Measurements from ENCODE around the gene ABCA7. TPM values are rescaled to one million over a fixed set of nuclear protein-coding genes. Genes with fewer than 3 reads are reported as not detected.
A peak's percentile ranks its signal among the peaks of the same experiment; 100 is the strongest.

ABCA7 gene
- total and polyA plus RNA-seq, 3 experiments from 2014 or later, result 14.1 to 39.5 (median 33.8) TPM

- peaks cover 0 to 42% (median 0%) of the 10 kb centered on the region in 3 donors for H3K36me3 Mint-ChIP-seq
- ChIA-PET CTCF (interaction anchor here (0.8 kb wide), 1 partner anchor 48 kb away, joined by 3 read pairs; no protein-coding TSS in a partner anchor), POLR2A (interaction anchor here (0.8 to 1.5 kb wide), 2 partner anchors 13 to 107 kb away, joined by 3 to 5 read pairs; no protein-coding TSS in a partner anchor)
- H3K27ac Mint-ChIP-seq, result peak overlapping the region in 7 of 8 donors; percentile 29 to 87 (median 61)
- Histone ChIP-seq H3K36me3 (ENCODE audit: insufficient read depth, low read length) (peaks cover 5% of the 10 kb centered on the region), H3K4me1 (ENCODE audit: insufficient read depth, low read length) (peaks cover 50% of the 10 kb centered on the region), H3K9me3 (ENCODE audit: low read length) (no peaks in the 10 kb centered on the region), H3K4me3 (ENCODE audit: low read length) (no peak overlapping the region), H3K27ac (ENCODE audit: low read depth, low read length) (no peak overlapping the region), H3K27me3 (ENCODE audit: insufficient read depth, low read length, poor library complexity, severe bottlenecking) (no peaks in the 10 kb centered on the region)
- H3K27me3 Mint-ChIP-seq, result peaks cover 0 to 6% of the 10 kb centered on the region in 2 donors
- no peak for DNase-seq
- peaks cover 0 to 3% (median 0%) of the 10 kb centered on the region in 5 donors for H3K9me3 Mint-ChIP-seq
- H3K4me1 Mint-ChIP-seq, result peaks cover 24 to 58% (median 36%) of the 10 kb centered on the region in 3 donors
- peak overlapping the region in 6 of 7 donors; percentile 44 to 82 (median 62) for H3K4me3 Mint-ChIP-seq
These were observed 23.2 kb upstream of the ABCA7 start for GRCh38 chr19:1016647-1017114.

- peak overlapping the region in 6 of 8 donors; percentile 60 to 87 (median 74) for H3K27ac Mint-ChIP-seq
- Histone ChIP-seq H3K36me3 (ENCODE audit: insufficient read depth, low read length) (peaks cover 5% of the 10 kb centered on the region), H3K9me3 (ENCODE audit: low read length) (no peaks in the 10 kb centered on the region), H3K4me1 (ENCODE audit: insufficient read depth, low read length) (peaks cover 57% of the 10 kb centered on the region), H3K27ac (ENCODE audit: low read depth, low read length) (peak overlapping the region; percentile 38), H3K4me3 (ENCODE audit: low read length) (no peak overlapping the region), H3K27me3 (ENCODE audit: insufficient read depth, low read length, poor library complexity, severe bottlenecking) (no peaks in the 10 kb centered on the region)
- peaks cover 0 to 3% (median 0%) of the 10 kb centered on the region in 5 donors for H3K9me3 Mint-ChIP-seq
- peaks cover 0 to 6% of the 10 kb centered on the region in 2 donors for H3K27me3 Mint-ChIP-seq
- no peak for DNase-seq
- CTCF ChIA-PET, result interaction anchor here (0.8 kb wide), 1 partner anchor 48 kb away, joined by 3 read pairs; no protein-coding TSS in a partner anchor
- peaks cover 0 to 40% (median 0%) of the 10 kb centered on the region in 3 donors for H3K36me3 Mint-ChIP-seq
- H3K4me3 Mint-ChIP-seq, result peak overlapping the region in 6 of 7 donors; percentile 44 to 82 (median 62)
- H3K4me1 Mint-ChIP-seq, result peaks cover 25 to 60% (median 38%) of the 10 kb centered on the region in 3 donors
- POLR2A ChIA-PET, result interaction anchor here (0.7 to 1.5 kb wide), 3 partner anchors 10 to 108 kb away, joined by 3 to 5 read pairs (median 3); no protein-coding TSS in a partner anchor
These were observed 22.6 kb upstream of the ABCA7 start for GRCh38 chr19:1017115-1017905.

- Histone ChIP-seq H3K36me3 (ENCODE audit: insufficient read depth, low read length) (peaks cover 5% of the 10 kb centered on the region), H3K4me3 (ENCODE audit: low read length) (no peak overlapping the region), H3K4me1 (ENCODE audit: insufficient read depth, low read length) (peaks cover 60% of the 10 kb centered on the region), H3K27me3 (ENCODE audit: insufficient read depth, low read length, poor library complexity, severe bottlenecking) (no peaks in the 10 kb centered on the region), H3K27ac (ENCODE audit: low read depth, low read length) (peak overlapping the region; percentile 38), H3K9me3 (ENCODE audit: low read length) (no peaks in the 10 kb centered on the region)
- ChIA-PET CTCF (no interaction called here), POLR2A (interaction anchor here (0.7 kb wide), 1 partner anchor 10 kb away, joined by 3 read pairs; no protein-coding TSS in a partner anchor)
- peak overlapping the region in 4 of 7 donors; percentile 60 to 95 (median 82) for H3K4me3 Mint-ChIP-seq
- H3K36me3 Mint-ChIP-seq, result peaks cover 0 to 39% (median 0%) of the 10 kb centered on the region in 3 donors
- peak overlapping the region in 3 of 8 donors; percentile 4 to 99 (median 32) for H3K27ac Mint-ChIP-seq
- peaks cover 0 to 3% (median 0%) of the 10 kb centered on the region in 5 donors for H3K9me3 Mint-ChIP-seq
- peaks cover 25 to 64% (median 38%) of the 10 kb centered on the region in 3 donors for H3K4me1 Mint-ChIP-seq
- peaks cover 0 to 6% of the 10 kb centered on the region in 2 donors for H3K27me3 Mint-ChIP-seq
- no peak for DNase-seq
These were observed 22.0 kb upstream of the ABCA7 start for GRCh38 chr19:1017906-1018305.

GRCh38 chr19:1018393-1018792 lies 21.5 kb upstream of the ABCA7 start:
- H3K36me3 ChIP-seq (ENCODE audit: insufficient read depth, low read length), result peaks cover 5% of the 10 kb centered on the region
- H3K4me3 ChIP-seq (ENCODE audit: low read length), result no peak overlapping the region
- peaks cover 60% of the 10 kb centered on the region for H3K4me1 ChIP-seq (ENCODE audit: insufficient read depth, low read length)
- Mint-ChIP-seq H3K4me1 (peaks cover 25 to 64% (median 38%) of the 10 kb centered on the region in 3 donors), H3K36me3 (peaks cover 0 to 34% (median 0%) of the 10 kb centered on the region in 3 donors), H3K27ac (peak overlapping the region in 6 of 8 donors; percentile 61 to 99 (median 80)), H3K4me3 (peak overlapping the region; percentile 76 to 95 (median 89)), H3K9me3 (peaks cover 0 to 3% (median 0%) of the 10 kb centered on the region in 5 donors), H3K27me3 (peaks cover 0 to 6% of the 10 kb centered on the region in 2 donors)
- POLR2A ChIA-PET, result no interaction called here
- H3K9me3 ChIP-seq (ENCODE audit: low read length), result no peaks in the 10 kb centered on the region
- no peak for DNase-seq
- no peak overlapping the region for H3K27ac ChIP-seq (ENCODE audit: low read depth, low read length)
- H3K27me3 ChIP-seq (ENCODE audit: insufficient read depth, low read length, poor library complexity, severe bottlenecking), result no peaks in the 10 kb centered on the region
- CTCF ChIA-PET, result interaction anchor here (4.2 kb wide), 1 partner anchor 34 kb away, joined by 15 read pairs; the partner anchor contains the start of gene WDR18

GRCh38 chr19:1018932-1019615 lies 20.8 kb upstream of the ABCA7 start:
- Mint-ChIP-seq H3K4me3 (peak overlapping the region; percentile 76 to 95 (median 89)), H3K36me3 (peaks cover 0 to 27% (median 0%) of the 10 kb centered on the region in 3 donors), H3K27ac (peak overlapping the region in 6 of 8 donors; percentile 61 to 99 (median 84)), H3K9me3 (peaks cover 0 to 3% (median 0%) of the 10 kb centered on the region in 5 donors), H3K4me1 (peaks cover 23 to 62% (median 38%) of the 10 kb centered on the region in 3 donors), H3K27me3 (peaks cover 0 to 6% of the 10 kb centered on the region in 2 donors)
- ChIA-PET CTCF (interaction anchor here (1.0 to 4.2 kb wide), 6 partner anchors 10 to 64 kb away, joined by 3 to 15 read pairs (median 3); partner anchors contain the start of genes ARHGAP45 and WDR18), POLR2A (interaction anchor here (1.0 to 1.3 kb wide), 2 partner anchors 11 to 15 kb away, joined by 3 to 4 read pairs; no protein-coding TSS in a partner anchor)
- no peak for DNase-seq
- Histone ChIP-seq H3K9me3 (ENCODE audit: low read length) (no peaks in the 10 kb centered on the region), H3K4me1 (ENCODE audit: insufficient read depth, low read length) (peaks cover 60% of the 10 kb centered on the region), H3K4me3 (ENCODE audit: low read length) (peak overlapping the region; percentile 71), H3K36me3 (ENCODE audit: insufficient read depth, low read length) (peaks cover 5% of the 10 kb centered on the region), H3K27ac (ENCODE audit: low read depth, low read length) (peak overlapping the region; percentile 97), H3K27me3 (ENCODE audit: insufficient read depth, low read length, poor library complexity, severe bottlenecking) (no peaks in the 10 kb centered on the region)

- peak overlapping the region; percentile 97 for H3K27ac ChIP-seq (ENCODE audit: low read depth, low read length)
- peak overlapping the region; percentile 71 for H3K4me3 ChIP-seq (ENCODE audit: low read length)
- H3K36me3 ChIP-seq (ENCODE audit: insufficient read depth, low read length), result peaks cover 5% of the 10 kb centered on the region
- Mint-ChIP-seq H3K27ac (peak overlapping the region; percentile 82 to 99 (median 92)), H3K4me3 (peak overlapping the region; percentile 76 to 95 (median 89)), H3K36me3 (peaks cover 0 to 25% (median 0%) of the 10 kb centered on the region in 3 donors), H3K27me3 (peaks cover 0 to 6% of the 10 kb centered on the region in 2 donors), H3K9me3 (peaks cover 0 to 3% (median 0%) of the 10 kb centered on the region in 5 donors), H3K4me1 (peaks cover 22 to 60% (median 38%) of the 10 kb centered on the region in 3 donors)
- POLR2A ChIA-PET, result interaction anchor here (1.0 to 1.3 kb wide), 2 partner anchors 11 to 16 kb away, joined by 3 to 4 read pairs; no protein-coding TSS in a partner anchor
- CTCF ChIA-PET, result interaction anchor here (1.0 to 4.2 kb wide), 8 partner anchors 9 to 99 kb away, joined by 3 to 15 read pairs (median 3); partner anchors contain the start of genes ARHGAP45, POLR2E and WDR18
- peaks cover 60% of the 10 kb centered on the region for H3K4me1 ChIP-seq (ENCODE audit: insufficient read depth, low read length)
- no peak for DNase-seq
- no peaks in the 10 kb centered on the region for H3K9me3 ChIP-seq (ENCODE audit: low read length)
- H3K27me3 ChIP-seq (ENCODE audit: insufficient read depth, low read length, poor library complexity, severe bottlenecking), result no peaks in the 10 kb centered on the region
These were observed 20.3 kb upstream of the ABCA7 start for GRCh38 chr19:1019616-1019961.

All from CD8-positive, alpha-beta memory T cell (primary cell).